NCI-H1092 (cell line): ENCODE data around the gene CDC7.
"Not testable (repeated sequence)": the region's sequence is repeated elsewhere in the genome, so short reads cannot be mapped to it uniquely, and the experiment has no call there.

Source experiments
- DNase-seq: peaks from one replicate; lab custom pipeline; 2025; lab: John Stamatoyannopoulos, UW

Gene CDC7

GRCh38 chr1:91511386-91511785 lies 10.7 kb downstream of the CDC7 start:
- DNase-seq = no peak

DNA sequence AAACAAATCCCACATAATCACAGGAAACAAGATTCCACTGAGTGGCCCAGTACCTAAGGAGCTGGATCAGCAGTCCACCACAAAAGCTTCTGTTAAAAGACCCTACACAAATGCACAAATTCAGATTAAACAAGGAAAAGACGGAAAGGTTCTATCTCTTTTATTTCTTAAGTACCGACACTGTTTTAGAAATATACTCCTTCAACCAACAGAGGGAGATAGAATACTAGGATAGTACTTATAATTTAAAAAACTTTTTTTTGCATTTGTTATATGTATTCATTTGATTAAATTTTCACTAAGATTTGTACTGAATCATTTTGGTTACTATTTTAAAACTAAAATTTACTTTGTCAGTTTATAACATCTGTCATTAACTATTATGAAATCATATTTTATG lies 12.5 kb downstream of the CDC7 start:
- DNase-seq = no peak

GRCh38 chr1:91513706-91514105 lies 13.1 kb downstream of the CDC7 start:
- DNase-seq = no peak

DNA sequence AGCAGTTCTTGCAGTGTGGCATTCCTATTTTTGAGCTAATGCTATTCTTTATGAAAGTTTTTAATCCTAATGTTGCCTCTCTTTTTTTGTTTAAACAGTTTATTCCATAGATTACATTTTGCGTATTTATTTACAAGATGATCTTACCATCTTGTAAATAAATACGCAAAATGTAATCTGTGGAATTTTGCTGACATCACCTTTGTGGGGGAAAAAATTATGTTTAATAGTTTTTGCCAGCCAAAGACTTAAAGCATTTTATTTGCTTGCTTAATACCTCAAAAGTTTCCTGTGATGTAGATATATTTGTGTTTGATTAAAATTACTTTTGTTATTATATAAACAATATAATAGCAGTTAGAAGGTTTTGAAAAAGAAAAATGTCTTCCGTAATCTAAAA lies 15.3 kb downstream of the CDC7 start:
- no peak for DNase-seq

DNA sequence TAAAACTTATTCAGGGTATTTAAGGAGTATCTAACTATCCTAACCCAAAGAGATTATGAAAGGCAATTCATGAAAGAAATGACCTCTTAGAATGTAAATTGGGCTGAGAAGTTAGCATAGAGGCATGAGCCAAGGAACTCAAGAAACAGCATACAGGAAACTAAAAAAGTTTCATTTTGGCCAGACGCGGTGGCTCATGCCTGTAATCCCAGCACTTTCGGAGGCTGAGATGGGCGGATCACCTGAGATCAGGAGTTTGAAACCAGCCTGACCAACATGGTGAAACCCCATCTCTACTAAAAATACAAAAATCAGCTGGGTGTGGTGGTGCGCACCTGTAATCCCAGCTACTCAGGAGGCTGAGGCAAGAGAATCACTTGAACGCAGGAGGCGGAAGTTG lies 16.0 kb downstream of the CDC7 start:
- DNase-seq = not testable (repeated sequence)

DNA sequence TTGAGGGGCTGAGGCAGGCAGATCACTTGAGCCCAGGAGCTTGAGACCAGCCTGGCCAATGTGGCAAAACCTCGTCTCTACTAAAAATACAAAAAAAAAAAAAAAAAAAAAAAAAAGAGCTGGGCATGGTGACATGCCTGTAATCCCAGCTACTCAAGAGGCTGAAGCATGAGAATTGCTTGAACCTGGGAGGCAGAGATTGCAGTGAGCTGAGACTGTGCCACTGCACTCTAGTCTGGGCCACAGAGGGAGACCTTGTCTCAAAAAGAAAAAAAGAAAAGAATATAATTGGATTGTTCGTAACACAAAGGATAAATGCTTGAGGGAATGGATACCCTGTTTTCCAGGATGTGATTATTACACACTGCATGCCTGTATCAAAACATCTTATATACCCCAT lies 18.5 kb downstream of the CDC7 start:
- DNase-seq = not testable (repeated sequence)

DNA sequence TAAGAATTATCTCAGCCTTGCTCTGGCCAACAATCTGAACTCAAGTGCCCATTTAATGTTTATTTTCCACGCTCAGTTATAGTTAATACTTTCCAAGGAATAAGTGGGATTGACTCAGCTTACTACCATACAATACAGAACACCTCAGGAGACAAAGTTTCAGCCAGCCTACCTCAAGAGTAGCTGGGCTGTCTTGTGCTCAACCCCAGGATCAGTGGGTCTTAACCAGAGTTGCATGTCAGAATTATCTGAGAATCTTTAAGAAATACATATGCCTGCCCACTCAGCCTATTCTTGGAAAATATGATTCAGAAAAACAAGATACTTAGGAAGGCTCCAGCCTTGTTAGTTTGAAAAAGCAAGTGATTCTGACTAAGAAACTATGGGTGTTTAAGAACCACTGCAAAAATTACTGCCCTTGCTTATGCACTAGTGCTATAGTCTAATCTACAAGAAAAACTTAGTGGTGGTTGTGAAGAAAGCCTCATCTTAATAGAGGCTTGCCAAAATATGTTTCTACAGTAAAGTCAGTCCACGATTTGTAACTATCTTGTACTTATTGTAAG lies 20.4 kb downstream of the CDC7 start:
- no peak for DNase-seq

DNA sequence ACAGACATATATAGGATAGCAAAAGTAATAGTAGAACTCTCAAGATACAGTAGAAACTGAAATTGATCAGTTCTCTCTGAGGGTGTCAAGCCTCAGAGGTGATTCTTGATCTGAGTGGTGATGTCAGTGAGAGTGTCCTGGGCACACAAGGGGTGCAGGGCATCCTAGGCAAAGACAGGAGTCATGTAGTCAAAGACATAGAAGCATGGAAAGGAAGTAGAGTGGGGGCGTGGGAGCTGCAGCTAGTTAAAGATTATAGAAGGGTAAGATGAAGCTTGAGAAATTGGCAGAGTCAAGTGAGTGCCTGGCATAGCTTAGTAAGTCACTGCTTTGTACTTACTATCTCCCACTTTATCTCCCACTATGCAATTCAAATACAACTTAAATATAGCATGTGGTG lies 22.8 kb downstream of the CDC7 start:
- DNase-seq = no peak

GRCh38 chr1:91526496-91526895 lies 25.8 kb downstream of the CDC7 start:
- DNase-seq = no peak

GRCh38 chr1:91527266-91527765 lies 26.7 kb downstream of the CDC7 start:
- no peak for DNase-seq

- DNase-seq = no peak
Measured at GRCh38 chr1:91527781-91528180, 27.1 kb downstream of the CDC7 start.

DNA sequence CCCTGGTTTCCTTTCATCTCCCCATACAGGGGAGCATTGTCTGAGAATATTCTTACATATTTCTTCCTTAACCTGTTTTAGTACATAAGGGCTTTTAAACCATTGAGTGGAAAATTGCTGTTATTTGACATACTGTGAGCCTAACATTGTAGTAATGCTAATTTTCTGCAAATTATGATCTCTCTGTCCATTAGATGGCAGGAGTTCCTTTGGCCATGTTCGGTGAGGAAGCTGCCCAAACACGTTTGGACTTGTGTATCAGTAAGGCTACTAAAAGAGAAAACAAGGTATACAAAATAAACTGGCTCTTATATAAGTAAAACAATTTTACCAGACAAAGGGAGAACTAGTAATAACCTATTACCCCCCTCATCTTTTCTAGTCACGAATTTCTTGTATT lies 29.2 kb downstream of the CDC7 start:
- DNase-seq = no peak

DNA sequence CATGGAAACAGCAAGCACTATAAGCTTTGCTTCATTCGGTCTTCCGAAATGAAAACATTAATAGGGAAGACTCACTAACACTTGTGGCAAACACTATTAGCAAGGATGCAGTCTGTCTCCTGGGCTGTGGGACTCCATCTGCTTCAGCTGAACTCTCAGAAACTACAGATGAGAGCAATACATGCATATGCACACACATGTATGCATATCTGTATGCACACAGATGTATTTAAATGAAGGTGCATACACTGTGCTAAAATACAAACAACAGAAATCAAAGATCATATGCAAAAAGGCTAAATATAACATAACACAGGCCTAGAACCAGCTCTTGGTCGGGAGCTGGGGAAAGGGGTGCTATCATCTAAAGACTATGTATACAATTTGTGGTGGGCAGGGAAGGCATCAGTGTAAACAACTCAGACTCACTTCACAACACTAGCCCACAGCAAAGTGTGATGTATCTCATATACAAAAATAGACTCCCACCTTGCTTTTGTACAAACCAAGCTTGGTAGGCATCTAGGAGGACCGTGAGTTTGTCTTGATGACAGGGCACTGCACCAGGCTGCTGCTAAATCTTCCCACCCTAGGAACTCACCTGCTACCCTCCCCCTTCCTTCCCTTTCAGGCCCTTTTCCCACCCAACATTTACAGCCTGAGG lies 32.8 kb downstream of the CDC7 start:
- no peak for DNase-seq

- no peak for DNase-seq
Measured at GRCh38 chr1:91535441-91535840, 34.8 kb downstream of the CDC7 start.

DNA sequence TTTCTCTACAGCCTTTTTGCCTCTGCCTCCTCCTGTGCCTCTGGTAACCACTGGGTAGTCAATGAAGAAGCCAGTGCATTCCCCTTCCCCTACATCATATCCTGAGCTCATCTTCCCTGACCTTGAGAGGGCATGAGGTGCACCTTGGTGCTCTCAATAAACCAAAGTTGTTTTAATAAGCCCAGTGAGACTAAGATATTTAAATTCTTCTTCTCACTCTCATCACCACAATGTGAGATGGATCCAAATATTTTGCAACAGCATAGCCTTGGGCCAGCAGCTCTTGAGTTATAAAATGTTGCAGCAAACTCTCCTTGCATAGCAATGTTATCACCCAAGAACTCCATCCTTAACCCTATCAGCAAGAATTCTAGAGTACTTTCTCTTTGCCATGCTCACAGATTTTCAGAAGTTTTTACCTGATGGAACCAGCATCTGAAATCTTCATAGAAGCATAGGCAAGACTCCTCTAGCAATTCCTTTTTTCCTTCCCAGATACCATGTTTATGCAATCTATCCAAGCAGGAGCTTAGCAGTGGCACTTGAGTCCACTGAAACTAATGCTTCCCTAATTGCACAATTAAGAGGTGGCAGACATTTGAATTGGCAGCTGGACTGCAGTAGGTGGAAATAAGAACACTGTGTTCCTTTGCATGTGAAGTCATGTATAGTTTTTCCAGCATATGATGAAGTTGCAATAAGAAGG lies 36.8 kb downstream of the CDC7 start:
- no peak for DNase-seq

DNA sequence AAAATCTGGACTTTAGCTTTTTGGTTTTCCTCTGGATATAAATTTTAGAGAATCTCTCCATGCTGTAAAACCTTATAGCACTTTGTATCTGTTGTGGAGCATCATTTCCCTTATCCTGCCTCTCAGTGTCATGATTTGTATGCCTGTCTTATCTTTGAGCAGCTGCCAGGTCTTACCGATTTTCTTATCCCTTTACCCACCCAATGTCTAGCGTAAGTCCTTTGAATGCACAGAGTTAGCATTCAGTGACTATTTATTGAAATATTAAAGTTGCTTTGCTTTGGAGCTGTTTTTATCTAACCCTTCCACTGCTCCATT lies 37.3 kb downstream of the CDC7 start:
- DNase-seq = no peak

GRCh38 chr1:91540910-91541309 lies 40.3 kb downstream of the CDC7 start:
- DNase-seq = no peak

DNA sequence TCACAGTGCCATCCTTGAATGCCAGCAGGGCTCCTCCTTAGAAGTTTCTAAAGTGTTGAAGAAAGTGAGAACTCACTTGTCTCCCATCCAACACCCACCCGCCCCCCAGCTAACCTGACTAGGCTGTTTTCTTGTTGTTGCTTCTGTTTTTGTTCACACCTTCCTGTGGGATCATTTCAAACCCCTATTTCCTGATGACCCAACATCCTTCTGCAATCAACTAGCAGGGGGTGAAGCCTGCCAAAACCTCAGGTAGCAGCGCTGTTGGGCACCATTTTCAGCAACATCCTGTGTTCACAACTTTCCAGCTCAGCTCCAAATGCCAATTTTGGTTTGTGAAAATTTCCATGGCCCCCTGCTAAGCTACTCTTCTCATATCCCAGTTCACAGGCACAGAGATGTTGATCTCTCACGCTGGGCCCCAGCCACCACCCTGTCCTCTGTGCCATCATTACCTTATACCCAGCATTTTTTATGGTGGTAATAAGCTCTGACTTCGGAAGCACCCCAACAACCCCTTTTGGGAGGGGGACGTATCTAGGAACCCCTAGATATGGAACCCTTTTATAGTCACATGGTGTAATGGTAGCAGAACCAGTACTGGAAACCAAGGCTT lies 41.4 kb downstream of the CDC7 start:
- DNase-seq = no peak

DNA sequence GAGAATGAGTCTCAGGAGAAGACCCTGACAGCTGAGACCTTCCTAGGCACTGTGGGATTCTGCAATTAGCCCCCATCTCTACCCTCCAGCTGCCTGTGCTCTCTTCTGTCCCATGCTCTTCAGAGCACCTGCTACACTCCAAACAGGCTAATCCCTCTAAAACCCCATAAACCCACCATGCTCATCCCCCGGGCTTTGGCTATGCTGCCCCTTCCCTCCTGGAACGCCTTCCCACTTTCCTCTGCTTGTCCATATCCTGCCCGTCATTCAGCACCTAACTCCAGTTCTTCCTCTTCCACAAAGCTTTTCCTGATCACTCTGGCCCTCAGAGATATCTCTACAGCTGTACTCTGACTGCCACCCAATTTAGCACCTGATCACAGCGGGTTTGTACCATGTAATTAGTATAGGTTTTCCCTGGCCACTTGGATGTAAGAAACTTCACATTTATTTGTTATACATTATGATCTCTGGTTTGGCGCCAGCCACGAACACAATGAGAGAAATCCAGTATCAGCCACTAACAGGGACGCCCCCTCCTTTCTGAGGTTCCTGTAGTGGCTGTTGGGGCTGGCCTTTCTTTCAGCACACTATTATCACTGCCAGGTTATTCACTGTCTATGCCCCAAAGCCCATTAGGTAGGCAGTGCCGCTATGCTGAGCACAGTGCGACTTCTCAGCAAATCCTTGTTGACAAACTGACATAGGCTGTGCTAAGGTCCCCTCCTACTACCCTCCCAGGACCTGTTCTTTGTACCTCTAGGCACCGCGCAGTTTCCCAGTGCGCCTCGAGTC lies 45.1 kb downstream of the CDC7 start:
- no peak for DNase-seq

DNA sequence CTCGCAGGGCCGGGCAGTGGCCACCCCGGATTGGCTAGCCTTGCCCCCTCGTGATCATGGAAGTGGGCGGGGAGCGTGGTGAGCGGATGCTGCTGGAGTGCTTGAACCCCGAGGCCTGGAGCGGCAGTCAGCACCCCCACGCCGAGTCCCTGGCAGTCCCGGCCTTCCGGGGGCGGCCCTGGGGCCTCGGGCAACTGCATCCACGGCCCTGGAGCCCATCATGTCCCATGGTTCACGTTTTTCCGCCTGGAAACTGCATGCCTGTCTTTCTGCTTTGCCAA lies 45.6 kb downstream of the CDC7 start:
- no peak for DNase-seq

- no peak for DNase-seq
Measured at GRCh38 chr1:91546876-91547275, 46.2 kb downstream of the CDC7 start.

DNA sequence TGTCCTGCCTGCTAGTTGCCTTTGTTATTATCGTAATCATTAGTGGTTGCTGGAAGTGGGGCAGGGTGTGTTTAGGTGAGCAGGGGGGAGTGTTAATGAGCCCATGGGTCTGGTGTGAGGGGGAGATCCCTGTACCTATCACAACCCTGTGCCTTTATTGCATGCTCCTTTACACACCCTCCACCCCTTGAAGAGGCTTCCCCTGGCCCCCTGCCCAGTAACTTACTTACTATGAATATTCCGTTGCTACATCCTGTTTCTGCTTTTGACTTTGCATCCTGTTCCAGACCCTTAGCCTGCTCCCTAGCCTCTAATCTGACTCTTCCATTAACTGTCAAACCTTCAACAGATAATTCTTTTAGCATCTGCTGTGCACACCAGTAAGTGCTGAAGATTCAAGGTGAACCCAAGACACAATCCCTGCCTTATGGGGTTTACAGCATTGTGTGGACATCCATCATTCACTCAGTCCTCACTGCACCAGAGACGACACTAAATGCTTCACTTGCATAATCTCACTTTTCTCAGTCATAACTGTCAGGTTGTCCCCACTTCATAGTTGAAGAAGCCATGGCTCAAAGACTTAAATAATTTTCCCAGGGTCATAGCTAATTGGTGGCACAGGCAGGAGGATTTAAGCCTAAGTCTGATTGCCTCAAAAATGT lies 47.9 kb downstream of the CDC7 start:
- no peak for DNase-seq
